Hematopoietic multipotent progenitor cell treated with erythropoietin and hydrocortisone succinate and interleukin-3 and kit ligand, for 4 days (in vitro differentiated cells): Measurements from ENCODE around the gene TSPAN3.
A peak's percentile ranks its signal among the peaks of the same experiment; 100 is the strongest.

ENCODE experiments used
- DNase-seq: peaks from one replicate; pipeline ENCODE4 v3.0.0-alpha.2; 2015

TSPAN3 gene

GRCh38 chr15:77070495-77071304 lies at the start of gene TSPAN3:
Gene TSPAN3, minus strand, starts transcription at chr15:77071109. Its CDS starts 155 bp downstream, at chr15:77070954.
- peak; percentile 97 for DNase-seq

- DNase-seq: no peak
Measured at GRCh38 chr15:77120576-77120975, 49.7 kb upstream of the TSPAN3 start.

DNA sequence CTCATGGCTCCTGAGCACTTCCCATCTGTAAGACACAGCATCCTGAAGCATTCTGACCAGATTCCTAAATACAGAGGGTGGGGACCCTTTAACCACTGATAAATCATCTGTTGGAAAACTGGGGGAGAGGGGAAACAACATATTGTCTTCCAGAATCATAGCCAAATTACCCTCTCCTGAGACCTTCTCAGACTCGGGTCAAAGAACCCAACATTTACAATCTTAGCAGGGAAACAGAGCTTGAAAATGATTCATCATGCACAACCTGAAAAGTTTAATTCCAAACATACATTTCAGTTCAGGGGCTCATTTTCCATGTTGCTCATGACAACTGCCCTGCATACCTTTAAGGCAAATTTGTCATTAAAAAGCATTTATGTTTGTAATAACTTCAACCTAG lies 48.5 kb upstream of the TSPAN3 start:
- DNase-seq: no peak

- DNase-seq: peak; percentile 84
Measured at GRCh38 chr15:77118882-77119321, 48.0 kb upstream of the TSPAN3 start.

DNA sequence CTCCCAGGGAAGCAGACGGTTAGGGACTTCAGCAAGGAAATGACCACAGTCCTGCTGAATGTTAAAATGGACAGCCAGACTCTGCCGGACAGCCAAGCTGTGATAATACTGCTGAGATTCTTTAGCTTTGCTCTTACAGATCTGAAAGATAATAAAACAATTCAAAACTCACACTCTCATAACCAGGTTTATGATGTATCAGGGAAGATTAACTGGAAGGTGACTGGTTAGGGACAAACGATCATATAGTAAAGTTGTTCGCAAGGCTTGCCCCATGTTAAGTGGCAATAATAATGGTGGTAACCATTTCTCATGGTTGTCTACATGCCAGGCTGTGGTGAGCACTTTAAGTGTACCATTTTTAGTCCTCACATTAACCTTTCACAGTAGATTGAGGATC lies 44.3 kb upstream of the TSPAN3 start:
- DNase-seq: no peak

- DNase-seq: no peak
Measured at GRCh38 chr15:77112838-77113504, 42.1 kb upstream of the TSPAN3 start.

- DNase-seq: no peak
Measured at GRCh38 chr15:77111789-77112188, 40.9 kb upstream of the TSPAN3 start.

GRCh38 chr15:77107531-77108355 lies 36.8 kb upstream of the TSPAN3 start:
- peak; percentile 61 for DNase-seq

GRCh38 chr15:77107068-77107467 lies 36.2 kb upstream of the TSPAN3 start:
- no peak for DNase-seq

- no peak for DNase-seq
Measured at GRCh38 chr15:77104155-77104554, 33.2 kb upstream of the TSPAN3 start.

DNA sequence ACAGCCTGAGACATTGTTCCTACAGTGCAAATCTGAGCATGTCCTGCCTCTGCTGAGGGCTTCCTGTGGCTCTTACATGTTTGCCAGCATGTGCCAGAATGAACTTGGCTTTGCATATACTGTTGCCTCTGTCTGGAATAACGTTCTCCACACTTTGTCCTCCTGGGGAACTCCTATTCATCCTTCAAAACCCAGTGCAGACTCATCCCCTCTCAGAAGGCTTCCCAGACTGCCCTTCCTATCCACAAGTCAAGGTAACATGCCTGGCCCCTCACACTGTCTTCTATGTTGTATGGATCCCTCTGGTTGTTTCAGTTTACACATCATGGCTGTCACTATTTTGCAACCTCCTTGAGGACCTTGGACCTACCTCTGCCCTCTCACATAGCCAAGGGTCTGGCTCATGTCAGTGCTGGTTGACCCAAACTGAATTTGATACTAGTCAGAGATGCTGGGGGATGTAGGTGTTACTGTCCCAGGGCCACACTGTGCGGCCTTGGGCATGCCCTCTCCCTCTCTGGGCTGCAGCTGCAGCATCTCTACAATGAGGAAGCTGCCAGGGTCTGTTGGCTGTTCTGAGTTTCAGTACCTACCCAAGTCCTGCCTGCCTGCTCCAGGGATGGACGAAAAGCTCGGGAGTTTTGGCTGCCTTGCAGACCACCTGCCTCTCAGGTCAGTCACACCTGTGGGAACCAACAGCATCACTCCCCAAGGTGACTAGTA lies 29.0 kb upstream of the TSPAN3 start:
- no peak for DNase-seq

GRCh38 chr15:77098572-77098971 lies 27.7 kb upstream of the TSPAN3 start:
- DNase-seq: no peak

DNA sequence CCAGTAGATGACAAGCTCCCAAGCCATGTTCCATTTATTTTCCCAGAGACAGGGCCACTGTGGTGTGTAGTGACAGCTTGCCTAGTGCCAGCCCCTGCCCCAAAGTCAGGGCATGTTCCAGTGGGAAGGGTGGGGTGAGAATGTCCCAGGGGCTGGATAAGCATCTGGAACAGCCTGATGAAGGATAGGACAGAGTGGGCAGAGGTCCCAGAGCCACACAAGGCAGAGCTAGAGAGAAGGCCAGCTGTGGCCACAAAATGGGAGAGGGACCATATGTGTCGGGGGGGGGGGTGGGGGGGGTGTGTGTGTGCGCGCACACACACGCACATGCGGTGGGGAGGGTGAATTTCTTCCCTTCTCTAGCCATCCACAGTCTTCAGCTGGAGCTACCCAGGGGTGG lies 27.0 kb upstream of the TSPAN3 start:
- no peak for DNase-seq

DNA sequence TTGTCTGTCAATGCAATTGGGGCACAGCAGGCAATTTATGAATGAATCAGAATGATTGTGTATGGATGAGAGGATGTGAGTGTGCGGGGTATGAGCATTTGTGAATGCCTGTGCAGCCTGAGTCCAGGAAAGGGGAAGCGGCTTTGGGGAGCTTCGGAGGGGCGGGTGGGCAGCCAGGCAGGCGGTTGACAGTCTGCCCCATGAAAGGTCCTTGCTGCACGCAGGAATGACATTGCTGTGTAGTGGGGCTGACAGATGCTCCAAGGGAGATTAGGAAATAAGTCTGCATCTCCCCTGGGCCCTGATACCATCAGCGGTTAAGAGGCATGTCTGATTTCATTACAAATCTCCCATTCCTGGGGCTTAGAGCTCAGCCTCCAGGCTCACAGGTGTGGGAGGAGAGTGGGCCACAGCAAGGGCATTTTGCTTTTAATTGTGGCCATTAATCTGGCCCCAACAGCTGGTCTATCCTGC lies 26.4 kb upstream of the TSPAN3 start:
- DNase-seq: peak; percentile 27

GRCh38 chr15:77096541-77096940 lies 25.6 kb upstream of the TSPAN3 start:
- no peak for DNase-seq

GRCh38 chr15:77096138-77096537 lies 25.2 kb upstream of the TSPAN3 start:
- DNase-seq: no peak

DNA sequence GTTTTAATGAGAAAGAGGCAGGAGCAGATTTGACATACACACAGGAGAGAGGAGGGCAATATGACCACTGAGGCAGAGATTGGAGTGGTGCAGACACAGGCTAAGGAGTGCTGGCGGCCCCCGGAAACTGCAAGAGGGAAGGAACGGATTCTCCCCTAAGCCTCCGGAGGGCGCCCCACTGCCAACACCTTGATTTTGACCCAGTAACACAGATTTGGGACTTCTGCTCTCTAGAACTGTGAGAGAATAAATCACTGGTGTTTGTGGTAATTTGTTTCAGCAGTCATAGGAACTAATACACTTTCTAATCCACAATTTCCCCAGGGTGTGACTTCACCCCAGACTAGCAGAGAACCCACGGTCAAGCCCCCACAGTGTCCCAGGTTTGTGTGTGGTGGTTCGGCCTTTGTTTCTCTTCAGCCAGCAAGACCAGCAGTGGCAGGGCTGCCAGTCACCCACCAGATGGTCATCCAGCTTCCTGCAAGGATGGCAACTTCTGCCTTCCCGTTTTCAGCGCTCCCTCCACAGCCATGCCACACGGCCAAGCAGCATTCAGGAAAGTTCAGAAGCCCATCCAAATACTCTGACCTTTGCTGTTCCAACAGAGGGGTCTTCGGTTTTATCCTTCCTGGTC lies 23.6 kb upstream of the TSPAN3 start:
- peak; percentile 27 for DNase-seq

DNA sequence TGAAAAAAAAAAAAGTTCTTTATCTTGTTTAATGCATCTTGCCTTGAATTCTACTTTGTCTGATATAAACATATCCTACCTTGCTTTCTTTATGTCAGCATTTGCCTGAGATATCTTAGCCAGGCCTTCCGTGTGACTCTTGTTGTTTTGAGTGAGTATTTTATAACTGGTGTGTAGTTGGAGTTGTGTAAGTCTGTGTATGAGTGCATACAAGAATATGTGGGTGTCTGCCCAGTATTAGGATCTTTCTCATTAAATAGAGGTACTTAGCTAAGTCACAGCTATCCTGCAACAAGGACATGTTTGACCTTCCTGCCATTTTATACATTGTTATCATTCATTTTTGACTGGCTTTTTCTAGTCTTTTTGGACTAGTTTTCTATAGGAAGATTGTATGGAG lies 22.5 kb upstream of the TSPAN3 start:
- no peak for DNase-seq

DNA sequence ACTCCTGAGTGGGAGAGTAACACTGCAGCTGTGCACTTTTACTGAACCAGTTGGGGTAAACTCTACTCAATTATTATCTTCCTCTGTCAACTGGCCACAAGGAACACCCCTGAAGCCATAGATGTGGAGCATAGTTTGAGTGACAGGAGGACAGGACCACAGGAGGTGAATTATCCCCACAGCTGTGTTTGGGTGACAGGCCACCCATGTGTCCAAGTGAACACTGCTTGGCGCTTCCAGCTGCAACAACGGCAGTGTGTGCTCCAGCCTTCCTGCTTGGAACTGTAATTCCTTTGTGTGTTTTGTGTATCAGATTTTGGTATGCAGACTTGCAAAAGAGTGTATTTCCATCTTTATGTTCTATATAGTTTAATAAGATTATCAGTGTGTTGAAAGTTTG lies 20.2 kb upstream of the TSPAN3 start:
- DNase-seq: no peak

- DNase-seq: no peak
Measured at GRCh38 chr15:77087213-77087612, 16.3 kb upstream of the TSPAN3 start.

DNA sequence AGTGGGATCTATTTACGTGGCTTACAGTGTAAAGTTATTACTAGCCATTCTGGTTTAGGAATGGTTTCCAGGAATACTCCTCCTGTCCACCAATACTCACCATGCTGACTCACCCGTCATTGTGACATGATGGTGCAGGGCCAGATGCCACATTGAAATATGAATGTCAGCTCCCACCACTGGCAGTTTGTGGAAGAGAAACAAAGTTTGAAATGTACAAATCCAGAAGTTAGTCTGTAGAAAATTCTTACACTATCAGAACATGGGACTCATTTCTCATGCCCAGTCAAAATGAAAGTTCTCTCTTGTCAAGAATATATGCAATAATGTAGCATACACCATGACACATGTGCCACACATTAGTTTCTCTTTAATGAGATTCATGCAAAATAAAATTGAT lies 14.4 kb upstream of the TSPAN3 start:
- no peak for DNase-seq

- DNase-seq: no peak
Measured at GRCh38 chr15:77084436-77084835, 13.5 kb upstream of the TSPAN3 start.
